Motor neuron (in vitro differentiated cells): ENCODE data around the gene LDLRAD1. TPM values are rescaled to one million over a fixed set of nuclear protein-coding genes. Genes with fewer than 3 reads are reported as not detected.
"Not testable (repeated sequence)": the region's sequence is repeated elsewhere in the genome, so short reads cannot be mapped to it uniquely, and the experiment has no call there.

Experiments
- ATAC-seq, 8 experiments: fragments of 200-7000 bp; cut with Tn5 transposase; replicated peaks in 6 of 8; 2 replicates each; pipeline ENCODE4 v1.8.0; 2021; ENCODE audit warnings: mild to moderate bottlenecking in 8 of 8, moderate library complexity in 8 of 8
- H3K27ac ChIP-seq, 2 donors: fragments of 250-450 bp; sonication (Bioruptor Pico); 2 replicates each; pipeline ENCODE4 v1.9.0; 2021; ENCODE audit warnings: antibody characterized with exemption in 2 of 2, mild to moderate bottlenecking in 2 of 2, moderate library complexity in 1 of 2
- H3K4me1 ChIP-seq, 2 donors: fragments of 250-450 bp; sonication (Bioruptor Pico); replicated peaks in 1 of 2; 2 replicates each; pipeline ENCODE4 v1.6.1; 2021; ENCODE audit warnings: antibody characterized with exemption in 2 of 2, mild to moderate bottlenecking in 2 of 2, moderate library complexity in 1 of 2
- H3K4me3 ChIP-seq, 5 donors: fragments of 250-450 bp; sonication (Bioruptor Pico); 2 replicates each; pipeline ENCODE4 v1.9.0; 2021; ENCODE audit warnings: antibody characterized with exemption in 5 of 5, mild to moderate bottlenecking in 5 of 5, moderate library complexity in 4 of 5
- WGBS, 10 experiments: fragments of 450-650 bp; shearing (Covaris generic); methylation state at CpG; one replicate each; pipeline ENCODE4 v1.0.0; 2022; 5-methylcytosine and 5-hydroxymethylcytosine counted together
- in situ Hi-C, 9 experiments: fragments of 400-800 bp; cut with MboI; loops; one replicate each; pipeline ENCODE4 v1.15.0; 2021; ENCODE audit warnings: low sequenced_read_pairs in 9 of 9, low pct_unique_long_range_greater_than_20kb in 2 of 9; ENCODE audit not compliant: unreplicated experiment in 9 of 9
- total RNA-seq, 8 experiments: library from RNA; unstranded; fragments of 300-600 nt; gene quantifications; 2 replicates each; pipeline versions ENCODE4 v1.2.3 to v1.2.4, GENCODE V29; 2022

The LDLRAD1 gene
- total RNA-seq, 8 experiments from 2014 or later, result 0.14 to 0.43 (median 0.17) TPM; not detected in 4

GRCh38 chr1:53971718-53972117 is 46.3 kb downstream of the LDLRAD1 start:
- Histone ChIP-seq H3K4me1 (no peaks in the 10 kb centered on the region), H3K27ac (no peak overlapping the region), H3K4me3 (no peak overlapping the region)
- in situ Hi-C loops, result loop anchor here in 2 of 9 experiments (25.0 kb wide), 1 partner anchor 109 kb away; no protein-coding TSS in a partner anchor
- 50 to 100% (median 85%) methylated on average over 1 to 2 of the region's 2 CpGs; no CpG with 5 or more reads in 1 of the 10 experiments for WGBS, 10 experiments
- no peak for ATAC-seq

- in situ Hi-C loops, result loop anchor here in 3 of 9 experiments (10.0 to 25.0 kb wide), 2 partner anchors 105 to 107 kb away; no protein-coding TSS in a partner anchor
- not testable (repeated sequence) for H3K4me1 ChIP-seq, H3K27ac ChIP-seq, ATAC-seq, H3K4me3 ChIP-seq
- 89% methylated on average over 1 to 2 of the region's 2 CpGs; no CpG with 5 or more reads in 8 of the 10 experiments for WGBS, 10 experiments
Measured at GRCh38 chr1:53969323-53969722, 48.7 kb downstream of the LDLRAD1 start.

- no peak overlapping the region for H3K4me3 ChIP-seq
- H3K27ac ChIP-seq, result no peak overlapping the region
- no peak for ATAC-seq
- no peaks in the 10 kb centered on the region for H3K4me1 ChIP-seq
- 56 to 100% (median 100%) methylated on average over 1 to 2 of the region's 2 CpGs; no CpG with 5 or more reads in 3 of the 10 experiments for WGBS, 10 experiments
- in situ Hi-C loops, result loop anchor here in 3 of 9 experiments (10.0 to 25.0 kb wide), 2 partner anchors 103 to 106 kb away; no protein-coding TSS in a partner anchor
Measured at GRCh38 chr1:53968125-53968513, 49.9 kb downstream of the LDLRAD1 start.

- ATAC-seq, result peak in 3 of 8 experiments; percentile 27 to 57 (median 30)
- no peak overlapping the region for H3K4me3 ChIP-seq
- WGBS, 10 experiments, result 81 to 100% (median 92%) methylated on average over 1 to 7 of the region's 7 CpGs; no CpG with 5 or more reads in 2 of the 10 experiments
- no peaks in the 10 kb centered on the region for H3K4me1 ChIP-seq
- in situ Hi-C loops, result loop anchor here in 3 of 9 experiments (10.0 to 25.0 kb wide), 2 partner anchors 103 to 105 kb away; no protein-coding TSS in a partner anchor
- H3K27ac ChIP-seq, result no peak overlapping the region
Measured at GRCh38 chr1:53967409-53968124, 50.4 kb downstream of the LDLRAD1 start.

- in situ Hi-C loops, result loop anchor here in 3 of 9 experiments (10.0 to 25.0 kb wide), 2 partner anchors 102 to 104 kb away; no protein-coding TSS in a partner anchor
- 80 to 100% (median 94%) methylated on average over 1 to 3 of the region's 3 CpGs for WGBS, 10 experiments
- no peak for ATAC-seq
Measured at GRCh38 chr1:53966794-53967193, 51.2 kb downstream of the LDLRAD1 start.

GRCh38 chr1:53964109-53964508 is 53.9 kb downstream of the LDLRAD1 start:
- Histone ChIP-seq H3K4me1 (no peaks in the 10 kb centered on the region), H3K27ac (no peak overlapping the region), H3K4me3 (no peak overlapping the region)
- in situ Hi-C loops, result loop anchor here in 3 of 9 experiments (10.0 to 25.0 kb wide), 2 partner anchors 99 to 102 kb away; no protein-coding TSS in a partner anchor
- WGBS, 10 experiments, result 21 to 100% (median 78%) methylated on average over 2 to 5 of the region's 5 CpGs
- ATAC-seq, result no peak

More at GRCh38 chr1:53966794-53967193, 51.2 kb downstream of the LDLRAD1 start:
- H3K4me1 ChIP-seq, result no peaks in the 10 kb centered on the region
- H3K27ac ChIP-seq, result no peak overlapping the region
- no peak overlapping the region for H3K4me3 ChIP-seq

- Histone ChIP-seq H3K4me3 (no peak overlapping the region), H3K27ac (no peak overlapping the region), H3K4me1 (no peaks in the 10 kb centered on the region)
- WGBS, 10 experiments, result 81 to 100% (median 95%) methylated on average over 1 to 4 of the region's 4 CpGs; no CpG with 5 or more reads in 2 of the 10 experiments
- ATAC-seq, result peak in 1 of 8 experiments; percentile 25
- in situ Hi-C loops, result loop anchor here in 3 of 9 experiments (10.0 to 25.0 kb wide), 2 partner anchors 99 to 101 kb away; no protein-coding TSS in a partner anchor
Measured at GRCh38 chr1:53963460-53963859, 54.5 kb downstream of the LDLRAD1 start.

GRCh38 chr1:53962395-53962794 is 55.6 kb downstream of the LDLRAD1 start:
- in situ Hi-C loops, result loop anchor here in 3 of 9 experiments (10.0 to 25.0 kb wide), 2 partner anchors 98 to 100 kb away; no protein-coding TSS in a partner anchor
- Histone ChIP-seq H3K4me3 (no peak overlapping the region), H3K27ac (no peak overlapping the region), H3K4me1 (no peaks in the 10 kb centered on the region)
- no peak for ATAC-seq
- WGBS, 10 experiments, result 83 to 100% (median 94%) methylated on average over 1 to 4 of the region's 4 CpGs; no CpG with 5 or more reads in 1 of the 10 experiments

GRCh38 chr1:53959664-53960250 is 58.2 kb downstream of the LDLRAD1 start:
- H3K27ac ChIP-seq, result no peak overlapping the region
- in situ Hi-C loops, result loop anchor here in 3 of 9 experiments (10.0 to 25.0 kb wide), 2 partner anchors 95 to 97 kb away; no protein-coding TSS in a partner anchor
- H3K4me1 ChIP-seq, result peaks cover 0 to 3% of the 10 kb centered on the region in 2 donors
- ATAC-seq, result no peak
- no peak overlapping the region for H3K4me3 ChIP-seq

Other genes with a start within 250 kb of the LDLRAD1 start
- 10 to 100 TPM; 10.5 to 36.4 (median 16.6) TPM for gene NDC1, start 179.9 kb downstream of the LDLRAD1 start, total RNA-seq
- gene YIPF1, start 128.4 kb downstream of the LDLRAD1 start, total RNA-seq, result 10 to 100 TPM; 18.4 to 41.4 (median 34.6) TPM
- gene DIO1, start 124.0 kb downstream of the LDLRAD1 start, total RNA-seq, result 1 to 10 TPM in 1 of 8 experiments, under 1 TPM in 7; 0.15 to 1.2 (median 0.35) TPM
- gene IFT25, start 72.5 kb downstream of the LDLRAD1 start, total RNA-seq, result 10 to 100 TPM; 27.9 to 57.3 (median 40.6) TPM
- gene LRRC42, start 71.8 kb downstream of the LDLRAD1 start, total RNA-seq, result 10 to 100 TPM; 18.0 to 39.8 (median 25.1) TPM
- gene TMEM59, start 35.0 kb upstream of the LDLRAD1 start, total RNA-seq, result 100 to 1,000 TPM; 114 to 406 (median 146) TPM
- 10 to 100 TPM in 1 of 8 experiments, 1 to 10 TPM in 7; 3.0 to 10.1 (median 7.4) TPM for gene TCEANC2, start 35.4 kb upstream of the LDLRAD1 start, total RNA-seq
- gene CDCP2, start 134.8 kb upstream of the LDLRAD1 start, total RNA-seq, result under 1 TPM in 4 of 8 experiments, not detected in 4; 0.09 to 0.21 (median 0.15) TPM
- gene CYB5RL, start 181.8 kb upstream of the LDLRAD1 start, total RNA-seq, result 1 to 10 TPM; 4.6 to 9.8 (median 5.9) TPM
- gene MRPL37, start 182.0 kb upstream of the LDLRAD1 start, total RNA-seq, result 100 to 1,000 TPM in 1 of 8 experiments, 10 to 100 TPM in 7; 49.7 to 101 (median 78.5) TPM